HG02970 (cell line): ENCODE data around the gene BRF1.

Experiments
- ATAC-seq: cut with Tn5 transposase; IDR thresholded peaks from one replicate; pipeline ENCODE4 v1.9.1; 2021; ENCODE audit warnings: mild to moderate bottlenecking, moderate library complexity, moderate number of reproducible peaks; ENCODE audit not compliant: unreplicated experiment, low FRiP score

The BRF1 gene

GRCh38 chr14:105247026-105247425 is 53.8 kb downstream of the BRF1 start:
- ATAC-seq = no peak

- no peak for ATAC-seq
Observed at GRCh38 chr14:105244334-105244733, 56.5 kb downstream of the BRF1 start.

- ATAC-seq = no peak
Observed at GRCh38 chr14:105241641-105242040, 59.2 kb downstream of the BRF1 start.

GRCh38 chr14:105240811-105241576 is 59.8 kb downstream of the BRF1 start:
- no peak for ATAC-seq

- ATAC-seq = no peak
Observed at GRCh38 chr14:105229099-105229655, 71.6 kb downstream of the BRF1 start.

GRCh38 chr14:105228562-105228961 is 72.2 kb downstream of the BRF1 start:
- ATAC-seq = no peak

- ATAC-seq = no peak
Observed at GRCh38 chr14:105227346-105227745, 73.5 kb downstream of the BRF1 start.

GRCh38 chr14:105226198-105226597 is 74.6 kb downstream of the BRF1 start:
- no peak for ATAC-seq

GRCh38 chr14:105224845-105225570 is 75.8 kb downstream of the BRF1 start:
- ATAC-seq = no peak

GRCh38 chr14:105223770-105224544 is 76.8 kb downstream of the BRF1 start:
- ATAC-seq = no peak

- no peak for ATAC-seq
Observed at GRCh38 chr14:105223260-105223659, 77.5 kb downstream of the BRF1 start.

- no peak for ATAC-seq
Observed at GRCh38 chr14:105221598-105222178, 79.1 kb downstream of the BRF1 start.

GRCh38 chr14:105220699-105221597 is 79.9 kb downstream of the BRF1 start:
- ATAC-seq = no peak

- ATAC-seq = no peak
Observed at GRCh38 chr14:105219753-105220152, 81.0 kb downstream of the BRF1 start.

GRCh38 chr14:105219043-105219612 is 81.7 kb downstream of the BRF1 start:
- no peak for ATAC-seq

GRCh38 chr14:105218611-105219010 is 82.2 kb downstream of the BRF1 start:
- ATAC-seq = no peak

- ATAC-seq = no peak
Observed at GRCh38 chr14:105217774-105218173, 83.0 kb downstream of the BRF1 start.

GRCh38 chr14:105216490-105217247 is 84.1 kb downstream of the BRF1 start:
- no peak for ATAC-seq
